GM19372 (cell line): ENCODE measurements around the gene SPSB1.
"Not testable (repeated sequence)": the region's sequence is repeated elsewhere in the genome, so short reads cannot be mapped to it uniquely, and the experiment has no call there.

Source experiments
- ATAC-seq: cut with Tn5 transposase; IDR thresholded peaks from one replicate; pipeline ENCODE4 v1.9.1; 2021; ENCODE audit warnings: mild to moderate bottlenecking, low read depth, moderate library complexity; ENCODE audit not compliant: unreplicated experiment

The SPSB1 gene

DNA sequence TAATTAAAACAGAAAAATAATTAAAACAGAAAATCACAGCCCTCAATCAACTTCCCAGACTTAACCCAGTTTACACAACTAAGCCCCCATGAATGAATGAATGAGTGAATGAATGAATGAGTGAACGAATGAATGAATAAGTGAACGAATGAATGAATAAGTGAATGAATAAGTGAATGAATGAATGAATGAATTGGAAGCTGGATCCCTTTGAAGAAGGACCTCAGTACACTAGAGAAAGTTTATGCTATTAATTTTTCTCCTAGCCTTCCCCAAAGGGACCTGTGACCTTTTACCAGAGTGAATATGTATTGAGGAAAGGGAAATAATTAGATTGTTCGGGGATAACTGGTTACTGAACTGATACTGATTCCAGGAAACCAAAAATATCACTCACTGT, 5.6 kb downstream of the SPSB1 start:
- ATAC-seq, result no peak

- not testable (repeated sequence) for ATAC-seq
These were observed 7.2 kb downstream of the SPSB1 start for GRCh38 chr1:9299571-9300541.

GRCh38 chr1:9300573-9300972, 7.9 kb downstream of the SPSB1 start:
- ATAC-seq, result no peak

DNA sequence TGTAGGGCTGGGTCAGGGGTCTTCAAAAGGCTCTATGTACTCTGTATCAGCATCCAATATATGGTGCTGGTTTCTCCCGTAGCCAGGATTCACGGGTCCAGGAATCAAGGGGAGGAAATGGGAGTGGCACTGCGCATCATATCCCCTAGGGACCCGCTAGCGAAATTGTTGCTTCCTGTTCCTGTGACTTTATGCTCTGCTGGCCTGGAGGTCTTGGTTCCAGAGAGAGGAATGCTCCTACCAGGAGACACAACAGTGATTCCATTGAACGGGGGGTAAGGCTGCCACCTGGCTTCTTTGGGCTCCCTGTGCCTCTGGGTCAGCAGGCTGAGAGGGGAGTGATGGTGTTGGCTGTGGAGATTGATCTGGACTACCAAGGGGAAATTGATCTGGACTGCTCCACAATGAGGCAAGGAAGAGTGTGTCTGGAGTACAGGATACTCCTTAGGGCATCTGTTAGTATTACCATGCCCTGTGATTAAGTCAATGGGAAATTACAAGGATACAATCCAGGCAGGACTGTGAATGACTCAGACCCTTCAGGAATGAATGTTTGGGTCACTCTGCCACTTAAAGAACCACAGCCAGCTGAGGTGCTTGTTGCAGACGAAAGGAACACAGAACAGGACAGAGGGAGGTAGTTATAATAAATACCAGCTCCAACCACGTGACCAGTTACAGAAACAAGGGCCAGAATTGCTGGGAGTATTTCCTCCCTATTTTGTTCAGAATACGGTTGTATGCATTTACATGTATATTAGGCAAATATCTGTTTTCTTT, 10.2 kb downstream of the SPSB1 start:
- no peak for ATAC-seq

GRCh38 chr1:9303916-9304315, 11.2 kb downstream of the SPSB1 start:
- no peak for ATAC-seq

DNA sequence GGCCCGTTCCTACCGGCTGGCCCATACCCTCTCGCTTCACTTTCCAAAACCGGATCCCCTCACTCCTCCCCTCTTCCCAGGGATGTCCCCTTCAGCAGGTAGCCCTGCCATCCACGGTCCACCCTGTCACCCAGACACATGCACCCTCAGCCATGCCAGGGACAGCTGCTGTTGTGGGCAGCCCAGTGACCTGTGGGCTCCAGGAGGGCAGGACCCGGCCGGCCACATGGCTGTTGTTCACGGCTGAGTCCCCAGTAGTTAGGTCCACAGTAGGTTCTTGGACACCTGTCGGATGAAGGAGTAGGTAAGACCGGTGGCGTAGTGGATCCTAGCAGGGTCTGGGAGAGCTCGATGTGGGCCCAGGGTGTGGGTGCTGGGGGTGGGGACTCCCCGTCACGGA, 12.5 kb downstream of the SPSB1 start:
- no peak for ATAC-seq

DNA sequence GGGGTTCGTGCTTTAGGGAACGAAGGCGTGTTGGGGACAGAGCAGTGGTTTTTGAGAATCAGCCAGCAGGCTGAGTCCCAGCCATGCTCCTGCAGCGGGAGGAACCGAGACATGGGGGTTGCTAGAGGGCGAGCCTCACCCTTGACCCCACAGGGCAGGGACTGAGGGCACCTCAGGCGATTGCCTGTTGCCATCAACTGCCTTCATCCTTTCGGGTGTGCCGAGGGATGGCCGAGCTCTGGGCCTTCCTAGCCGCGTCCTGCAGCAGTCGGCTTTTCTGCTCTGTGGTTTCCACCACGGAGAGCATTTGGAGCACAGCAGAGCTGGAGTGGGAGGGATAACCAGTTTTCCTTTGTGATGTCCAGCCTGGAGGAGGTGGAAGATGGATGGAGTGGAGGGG, 13.3 kb downstream of the SPSB1 start:
- ATAC-seq, result no peak

GRCh38 chr1:9307303-9307702, 14.6 kb downstream of the SPSB1 start:
- ATAC-seq, result no peak

DNA sequence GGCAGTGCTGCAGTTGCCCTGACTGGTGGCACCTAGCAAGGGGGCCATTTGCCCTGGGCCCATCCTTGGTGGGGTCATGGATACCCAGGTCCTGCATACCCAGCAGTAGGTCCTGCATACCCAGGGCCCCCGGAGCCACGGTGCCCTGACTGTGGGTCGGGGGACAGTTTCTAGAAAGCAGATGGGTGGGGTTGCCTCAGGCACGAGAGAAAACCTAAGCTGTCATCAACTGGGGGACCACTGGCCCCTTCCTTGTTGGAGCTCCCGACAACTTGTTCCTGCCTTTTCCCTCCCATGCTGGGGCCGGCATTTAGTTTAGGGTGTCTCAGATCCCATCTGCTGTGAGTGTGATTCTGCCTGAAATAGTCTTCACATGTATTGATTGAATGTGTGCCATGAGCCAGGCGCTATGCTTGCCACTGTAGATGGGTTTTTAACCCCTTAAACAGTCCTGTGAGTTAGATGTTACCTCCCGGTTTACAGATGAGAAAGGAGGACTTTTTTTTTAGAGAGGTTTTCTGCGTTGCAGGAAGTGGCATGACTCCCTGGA, 15.6 kb downstream of the SPSB1 start:
- no peak for ATAC-seq

- ATAC-seq, result no peak
These were observed 16.4 kb downstream of the SPSB1 start for GRCh38 chr1:9309080-9309479.

- no peak for ATAC-seq
These were observed 17.3 kb downstream of the SPSB1 start for GRCh38 chr1:9309991-9310390.

DNA sequence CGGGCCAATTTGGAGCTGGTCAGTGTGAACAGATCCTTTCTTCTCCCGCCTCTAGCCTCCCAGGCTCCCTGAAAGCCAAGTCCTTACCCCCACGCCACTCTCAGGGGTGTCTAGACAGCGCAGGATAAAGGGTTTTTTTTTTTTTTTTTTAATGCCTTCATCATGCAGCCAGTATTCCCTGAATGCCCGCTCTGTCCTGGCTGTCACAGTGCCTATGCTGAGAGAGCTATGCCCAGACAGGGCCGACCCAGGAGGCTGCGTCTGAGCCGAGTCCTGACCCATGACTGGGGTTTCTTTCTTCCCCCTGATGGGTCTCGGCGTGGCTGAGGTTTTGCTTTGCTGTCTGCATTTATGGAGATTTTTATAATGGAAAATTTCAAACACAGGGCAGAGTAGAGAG, 18.3 kb downstream of the SPSB1 start:
- no peak for ATAC-seq

GRCh38 chr1:9311479-9311878, 18.8 kb downstream of the SPSB1 start:
- ATAC-seq, result no peak

DNA sequence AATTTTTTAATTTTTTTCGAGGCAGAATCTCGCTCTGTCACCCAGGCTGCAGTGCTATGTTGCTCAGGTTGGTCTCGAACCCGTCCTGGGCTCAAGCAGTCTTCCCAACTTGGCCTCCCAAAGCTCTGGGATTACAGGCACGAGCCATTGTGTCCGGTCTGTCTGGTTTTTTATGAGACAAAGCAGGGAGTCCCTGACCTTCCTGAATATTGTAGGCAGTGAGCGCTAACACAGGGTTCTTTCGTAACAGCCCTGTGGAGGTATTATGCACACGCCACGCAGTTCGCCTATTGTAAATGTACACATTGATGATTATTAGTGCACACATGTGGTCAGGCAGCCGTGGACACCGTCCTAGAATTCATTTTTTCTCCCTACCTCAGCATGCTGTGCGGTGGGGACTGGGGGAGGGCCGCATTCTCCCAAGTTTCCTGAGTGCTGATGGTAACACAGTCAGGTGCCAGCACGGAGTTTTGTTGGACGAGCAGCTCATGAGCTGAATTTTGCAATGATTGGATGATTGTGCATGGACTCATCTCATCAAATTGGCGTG, 19.6 kb downstream of the SPSB1 start:
- ATAC-seq, result no peak

- no peak for ATAC-seq
These were observed 20.9 kb downstream of the SPSB1 start for GRCh38 chr1:9313576-9313975.

DNA sequence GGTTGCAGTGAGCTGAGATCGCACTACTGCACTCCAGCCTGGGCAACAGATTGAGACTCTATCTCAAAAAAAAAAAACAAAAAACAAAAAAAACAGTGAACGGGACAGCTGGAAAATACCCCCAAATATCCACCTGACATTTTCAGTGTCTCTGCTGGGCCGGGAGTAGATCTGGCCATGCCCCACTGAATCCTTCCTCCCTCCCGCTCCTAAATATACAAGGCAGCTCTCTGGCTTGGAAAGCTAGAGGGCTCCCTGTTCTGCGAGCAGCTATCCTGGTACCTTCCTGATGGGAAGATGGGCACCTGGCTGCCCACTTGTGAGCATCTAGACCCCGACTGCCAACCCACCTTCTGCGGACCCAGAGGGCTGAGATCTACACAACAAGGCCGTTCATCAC, 21.4 kb downstream of the SPSB1 start:
- no peak for ATAC-seq

DNA sequence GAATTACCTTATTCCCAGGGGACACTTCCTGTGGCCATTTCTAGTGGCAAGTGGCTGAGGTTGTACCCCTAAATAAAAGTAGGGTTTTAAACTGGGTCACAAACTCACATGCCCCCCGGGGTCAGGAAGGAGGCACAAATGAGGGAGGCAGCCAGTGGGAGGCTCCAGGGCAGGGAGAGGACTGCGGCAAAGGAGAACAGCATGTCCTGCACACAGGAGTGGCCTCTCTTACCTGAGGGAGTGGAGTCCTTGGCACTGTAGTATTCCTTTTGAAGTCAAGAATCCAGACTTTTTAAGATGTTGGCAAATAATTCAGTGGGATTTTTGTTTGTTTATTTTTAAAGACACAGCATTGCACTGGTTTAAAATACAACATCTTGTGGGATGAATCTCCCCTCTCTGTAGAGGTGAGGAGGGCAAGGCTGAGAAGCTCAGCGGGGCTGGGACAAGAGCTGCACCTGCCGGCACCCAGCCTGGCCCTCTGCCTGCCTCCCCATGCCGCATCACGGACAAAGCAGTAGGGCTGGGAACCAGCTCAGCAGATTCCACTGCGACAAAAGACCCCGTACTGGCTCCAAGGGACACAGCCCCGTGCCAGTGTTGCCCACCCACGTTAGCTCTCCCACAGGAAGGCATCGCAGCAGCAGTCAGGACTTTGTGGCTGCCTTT, 22.2 kb downstream of the SPSB1 start:
- no peak for ATAC-seq

GRCh38 chr1:9315411-9316079, 22.9 kb downstream of the SPSB1 start:
- ATAC-seq, result no peak

DNA sequence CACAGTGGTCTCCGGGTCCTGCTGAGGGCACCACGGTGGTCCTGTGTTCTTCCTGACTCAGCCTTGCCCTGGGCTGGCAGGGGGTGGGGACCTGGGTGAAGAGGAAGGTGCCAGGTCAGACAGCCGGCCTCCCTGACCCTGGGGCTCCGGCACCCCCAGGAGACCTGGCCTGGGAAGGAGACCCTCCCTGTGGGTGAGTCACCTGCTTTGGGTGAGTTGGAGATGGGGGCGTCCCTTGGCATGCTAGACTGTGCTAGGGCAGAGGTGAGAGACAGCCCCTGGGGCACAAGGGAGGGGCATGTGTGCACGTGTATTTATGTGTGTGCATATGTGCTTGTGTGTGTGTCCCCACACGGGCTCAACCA, 23.4 kb downstream of the SPSB1 start:
- no peak for ATAC-seq

- no peak for ATAC-seq
These were observed 23.8 kb downstream of the SPSB1 start for GRCh38 chr1:9316512-9316911.
